Mesenchymal stem cell (in vitro differentiated cells and primary cell): ENCODE data around the gene ZCCHC7.
"Not testable (repeated sequence)": the region's sequence is repeated elsewhere in the genome, so short reads cannot be mapped to it uniquely, and the experiment has no call there.

ENCODE experiments used
- DNase-seq: peaks from one replicate; pipeline ENCODE4 v3.0.0-alpha.2; 2013
- H2AFZ ChIP-seq: one replicate; pipeline ENCODE4 v1.6.1; 2013; ENCODE audit warnings: low read depth, mild to moderate bottlenecking, control low read depth, inconsistent platforms, low read length, moderate library complexity
- H2AK5ac ChIP-seq: 2 replicates; pipeline ENCODE4 v1.6.1; 2013; ENCODE audit warnings: low read length, moderate library complexity, mild to moderate bottlenecking, inconsistent platforms; ENCODE audit not compliant: severe bottlenecking
- H2BK120ac ChIP-seq: one replicate; pipeline ENCODE4 v1.6.1; 2013; ENCODE audit warnings: low read depth, mild to moderate bottlenecking, inconsistent platforms, low read length, moderate library complexity
- H2BK12ac ChIP-seq, 2 experiments: one replicate each; pipeline ENCODE4 v1.6.1; 2013; ENCODE audit warnings: inconsistent platforms in 2 of 2, low read length in 2 of 2, mild to moderate bottlenecking in 2 of 2, moderate library complexity in 2 of 2, control low read depth in 1 of 2
- H2BK15ac ChIP-seq: one replicate; pipeline ENCODE4 v1.6.1; 2013; ENCODE audit warnings: mild to moderate bottlenecking, low read depth, inconsistent platforms; ENCODE audit not compliant: poor library complexity, severe bottlenecking
- H2BK5ac ChIP-seq: 2 replicates; pipeline ENCODE4 v1.6.1; 2013; ENCODE audit warnings: low read depth, mild to moderate bottlenecking, low read length, control low read depth, inconsistent platforms; ENCODE audit not compliant: poor library complexity, severe bottlenecking
- H3K14ac ChIP-seq, 2 experiments: one replicate each; pipeline ENCODE4 v1.6.1; 2013; ENCODE audit warnings: inconsistent platforms in 2 of 2, low read length in 2 of 2, control low read depth in 1 of 2, mild to moderate bottlenecking in 1 of 2, moderate library complexity in 1 of 2
- H3K18ac ChIP-seq, 2 experiments: one replicate each; pipeline ENCODE4 v1.6.1; 2013; ENCODE audit warnings: inconsistent platforms in 2 of 2, low read length in 2 of 2, control low read depth in 1 of 2, low read depth in 1 of 2, mild to moderate bottlenecking in 1 of 2
- H3K23ac ChIP-seq, 2 experiments: one replicate each; pipeline ENCODE4 v1.6.1; 2013; ENCODE audit warnings: inconsistent platforms in 2 of 2, low read length in 2 of 2, mild to moderate bottlenecking in 2 of 2, moderate library complexity in 2 of 2, control low read depth in 1 of 2
- H3K27ac ChIP-seq: 2 replicates; pipeline ENCODE4 v1.5.1; 2013; ENCODE audit warnings: mild to moderate bottlenecking, moderate library complexity, low read length, control low read depth, inconsistent platforms; ENCODE audit not compliant: poor library complexity, severe bottlenecking
- H3K27me3 ChIP-seq, 2 experiments: 2 replicates each; pipeline versions ENCODE4 v1.6.1 to v1.7.0; 2013; ENCODE audit warnings: low read length in 2 of 2, mild to moderate bottlenecking in 2 of 2, moderate library complexity in 2 of 2, control low read depth in 1 of 2, inconsistent platforms in 1 of 2; ENCODE audit not compliant: control insufficient read depth in 1 of 2, insufficient read depth in 1 of 2
- H3K36me3 ChIP-seq, 2 experiments: 2 replicates each; pipeline versions ENCODE4 v1.6.1 to v1.7.0; 2013; ENCODE audit warnings: low read length in 2 of 2, control low read depth in 1 of 2, inconsistent platforms in 1 of 2, low read depth in 1 of 2, mild to moderate bottlenecking in 1 of 2; ENCODE audit not compliant: insufficient read depth in 2 of 2, control insufficient read depth in 1 of 2
- H3K4ac ChIP-seq, 2 experiments: one replicate each; pipeline ENCODE4 v1.6.1; 2013; ENCODE audit warnings: inconsistent platforms in 2 of 2, low read length in 2 of 2, mild to moderate bottlenecking in 2 of 2, moderate library complexity in 2 of 2, control low read depth in 1 of 2, low read depth in 1 of 2
- H3K4me1 ChIP-seq: 2 replicates; pipeline ENCODE4 v1.6.1; 2013; ENCODE audit warnings: low read depth, low read length, control low read depth; ENCODE audit not compliant: control insufficient read depth, insufficient read depth
- H3K4me2 ChIP-seq: 2 replicates; pipeline ENCODE4 v1.6.1; 2013; ENCODE audit warnings: low read length, mild to moderate bottlenecking, inconsistent platforms; ENCODE audit not compliant: poor library complexity, severe bottlenecking
- H3K4me3 ChIP-seq, 2 experiments: 2 replicates each; pipeline versions ENCODE4 v1.5.1 to v1.7.0; 2013; ENCODE audit warnings: low read length in 2 of 2, mild to moderate bottlenecking in 2 of 2, control low read depth in 1 of 2, low read depth in 1 of 2; ENCODE audit not compliant: insufficient read depth in 1 of 2
- H3K79me1 ChIP-seq: replicated peaks from 2 replicates; pipeline ENCODE4 v1.6.1; 2013; ENCODE audit warnings: mild to moderate bottlenecking, control low read depth, low read length, inconsistent platforms; ENCODE audit not compliant: poor library complexity, severe bottlenecking
- H3K9ac ChIP-seq: 2 replicates; pipeline ENCODE4 v1.7.0; 2013; ENCODE audit warnings: mild to moderate bottlenecking, low read length, moderate library complexity
- H3K9me3 ChIP-seq: 2 replicates; pipeline ENCODE4 v1.7.0; 2013; ENCODE audit warnings: mild to moderate bottlenecking, low read length; ENCODE audit not compliant: control insufficient read depth
- H4K8ac ChIP-seq: one replicate; pipeline ENCODE4 v1.6.1; 2013; ENCODE audit warnings: inconsistent platforms, mild to moderate bottlenecking, low read length, moderate library complexity
- H4K91ac ChIP-seq: one replicate; pipeline ENCODE4 v1.6.1; 2013; ENCODE audit warnings: mild to moderate bottlenecking, low read length, inconsistent platforms
- WGBS: methylation state at CpG from one replicate; pipeline ENCODE4 v1.1.7; 2013; ENCODE audit warnings: mixed read lengths; 5-methylcytosine and 5-hydroxymethylcytosine counted together

ZCCHC7 gene

DNA sequence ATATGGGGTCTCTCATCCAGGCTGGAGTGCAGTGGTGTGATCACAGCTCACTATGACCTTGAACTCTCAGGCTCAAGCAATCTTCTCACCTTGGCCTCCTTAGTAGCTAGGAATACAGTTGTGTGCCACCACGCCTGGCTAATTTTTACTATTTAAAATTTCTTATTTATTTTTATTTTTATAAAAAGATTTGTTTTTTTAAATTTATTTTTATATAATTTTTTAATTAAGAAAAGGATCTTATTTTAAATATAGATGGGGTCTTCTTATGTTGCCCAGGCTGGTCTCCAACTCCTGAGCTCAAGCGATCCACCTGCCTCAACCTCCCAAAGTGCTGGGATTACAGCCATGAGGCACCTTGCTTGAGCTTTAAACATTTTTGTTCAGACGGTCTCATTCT is 2.4 kb upstream of the ZCCHC7 start:
- Histone ChIP-seq H3K4me1 (peaks cover 2% of the 10 kb centered on the region), H2AFZ (no peak overlapping the region), H4K8ac (no peak overlapping the region), H3K23ac (no peak overlapping the region), H3K4me3 (no peak overlapping the region), H2BK120ac (no peak overlapping the region), H4K91ac (no peak overlapping the region), H3K9me3 (no peaks in the 10 kb centered on the region), H3K14ac (no peak overlapping the region), H3K9ac (no peak overlapping the region), H2AK5ac (no peak overlapping the region), H2BK5ac (no peak overlapping the region), H3K4ac (no peak overlapping the region), H2BK12ac (no peak overlapping the region), H3K27me3 (no peaks in the 10 kb centered on the region), H3K79me1 (peaks cover 7% of the 10 kb centered on the region), H3K4me2 (no peak overlapping the region), H3K27ac (no peak overlapping the region), H3K36me3 (no peaks in the 10 kb centered on the region), H2BK15ac (no peak overlapping the region), H3K18ac (no peak overlapping the region)
- 94% methylated on average over 2 of the region's 3 CpGs for WGBS
- no peak for DNase-seq

DNA sequence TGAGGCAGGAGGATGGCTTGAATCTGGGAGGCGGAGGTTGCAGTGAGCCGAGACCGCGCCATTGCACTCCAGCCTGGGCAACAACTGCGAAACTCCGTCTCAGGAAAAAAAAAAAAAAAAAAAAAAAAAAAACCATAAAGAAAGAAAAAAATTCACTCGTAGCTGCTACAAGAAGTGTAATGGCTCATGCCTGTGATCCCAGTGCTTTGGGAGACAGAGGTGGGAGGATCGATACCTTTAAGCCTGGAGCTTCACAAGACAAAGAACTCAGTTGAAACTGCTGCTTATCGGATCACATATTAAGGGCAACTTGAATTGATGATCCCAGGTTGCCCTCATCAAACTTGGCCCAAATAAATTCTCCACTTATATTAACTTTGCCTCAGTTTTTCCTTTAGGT is 1.0 kb upstream of the ZCCHC7 start:
- no peak for DNase-seq

GRCh38 chr9:37120843-37121335 is 515 bp downstream of the ZCCHC7 start:
- Histone ChIP-seq H3K23ac (peak overlapping the region in 1 of 2 experiments; percentile 79), H2AFZ (peak overlapping the region; percentile 83), H3K4me3 (peak overlapping the region; percentile 84 to 99), H3K4me2 (peak overlapping the region; percentile 80), H4K8ac (peak overlapping the region; percentile 98), H2BK5ac (peak overlapping the region; percentile 39), H3K18ac (peak overlapping the region; percentile 62 to 89), H4K91ac (peak overlapping the region; percentile 99), H3K9ac (peak overlapping the region; percentile 94), H3K14ac (peak overlapping the region in 1 of 2 experiments; percentile 89), H3K4ac (peak overlapping the region in 1 of 2 experiments; percentile 65)
- not testable (repeated sequence) for H3K79me1 ChIP-seq, H2BK15ac ChIP-seq, DNase-seq, H3K9me3 ChIP-seq, H2BK12ac ChIP-seq, H2AK5ac ChIP-seq, H3K27me3 ChIP-seq, H2BK120ac ChIP-seq, H3K4me1 ChIP-seq, H3K27ac ChIP-seq, H3K36me3 ChIP-seq
- under 1% methylated on average over 19 of the region's 23 CpGs for WGBS

More for the DNA sequence above, 1.0 kb upstream of the ZCCHC7 start:
- Histone ChIP-seq H3K27ac (no peak overlapping the region), H2BK15ac (no peak overlapping the region), H4K91ac (no peak overlapping the region), H3K27me3 (no peaks in the 10 kb centered on the region), H4K8ac (no peak overlapping the region), H3K36me3 (no peaks in the 10 kb centered on the region), H3K4me1 (peaks cover 2% of the 10 kb centered on the region), H3K9ac (peak overlapping the region; percentile 94), H3K79me1 (peaks cover 7% of the 10 kb centered on the region), H2AK5ac (peak overlapping the region; percentile 65), H3K14ac (no peak overlapping the region), H3K4ac (no peak overlapping the region), H3K4me2 (no peak overlapping the region), H2BK120ac (no peak overlapping the region), H3K4me3 (peak overlapping the region in 1 of 2 experiments; percentile 84), H2BK5ac (no peak overlapping the region), H2BK12ac (no peak overlapping the region), H3K9me3 (no peaks in the 10 kb centered on the region), H3K18ac (no peak overlapping the region), H3K23ac (no peak overlapping the region), H2AFZ (no peak overlapping the region)
- 100% methylated on average over 3 of the region's 9 CpGs for WGBS

- no peak overlapping the region for H3K18ac ChIP-seq
- no peak overlapping the region for H3K4me2 ChIP-seq
- H2BK120ac ChIP-seq = no peak overlapping the region
- H4K8ac ChIP-seq = no peak overlapping the region
- peak overlapping the region; percentile 94 for H3K9ac ChIP-seq
- H2AFZ ChIP-seq = no peak overlapping the region
- H3K4ac ChIP-seq = no peak overlapping the region
- H2BK12ac ChIP-seq = no peak overlapping the region
- H3K9me3 ChIP-seq = no peaks in the 10 kb centered on the region
- H3K27me3 ChIP-seq = no peaks in the 10 kb centered on the region
- no peak overlapping the region for H3K23ac ChIP-seq
- H2BK5ac ChIP-seq = no peak overlapping the region
- H3K4me3 ChIP-seq = peak overlapping the region in 1 of 2 experiments; percentile 84
- peaks cover 0 to 8% of the 10 kb centered on the region in 2 experiments for H3K36me3 ChIP-seq
- peaks cover 13% of the 10 kb centered on the region for H3K79me1 ChIP-seq
- DNase-seq = peak; percentile 5
- no peak overlapping the region for H3K14ac ChIP-seq
- no peak overlapping the region for H4K91ac ChIP-seq
- WGBS = 73% methylated on average over 4 of the region's 4 CpGs
- H2AK5ac ChIP-seq = no peak overlapping the region
- no peak overlapping the region for H3K27ac ChIP-seq
- no peak overlapping the region for H2BK15ac ChIP-seq
- H3K4me1 ChIP-seq = peaks cover 2% of the 10 kb centered on the region
Measured at GRCh38 chr9:37121881-37122280, 1.5 kb downstream of the ZCCHC7 start.
